HepG2 (cell line): ENCODE results near the gene ARF5. TPM values are rescaled to one million over a fixed set of nuclear protein-coding genes. Genes with fewer than 3 reads are reported as not detected.
"Not testable (repeated sequence)": the region's sequence is repeated elsewhere in the genome, so short reads cannot be mapped to it uniquely, and the experiment has no call there.

ENCODE experiments used
- ATAC-seq: fragments of 200-7000 bp; cut with Tn5 transposase; 3 replicates; pipeline ENCODE4 v1.9.1; 2020; ENCODE audit warnings: mild to moderate bottlenecking, moderate library complexity
- BruUV-seq: library from RNA; stranded (reverse); fragments of 400-500 nt; replicated peaks from 2 replicates; lab custom pipeline; 2021; lab: Mats Ljungman, UMichigan
- CTCF ChIA-PET: fragments of 300-600 bp; formaldehyde crosslinking; extraction: SDS; loops from one replicate; lab custom pipeline; 2021; ENCODE audit warnings: low total read pairs, inconsistent platforms, low intra/inter-chr PET ratio; lab: Yijun Ruan, JAX
- POLR2A ChIA-PET: fragments of 350-600 bp; sonication (Branson Sonifier 250); formaldehyde crosslinking; loops from one replicate; lab custom pipeline; 2020; ENCODE audit warnings: antibody characterized with exemption, inconsistent platforms; lab: Yijun Ruan, JAX
- DNase-seq: peaks from one replicate; pipeline ENCODE4 v3.0.0-alpha.2; 2015; ENCODE audit warnings: low spot score
- FAIRE-seq: peaks from 3 replicates; lab custom pipeline; 2011; peaks lifted over from hg19 to GRCh38; lab: Jason Lieb, UNC
- H2AFZ ChIP-seq: one replicate; pipeline ENCODE4 v1.6.1; 2011; ENCODE audit warnings: low read length, inconsistent platforms
- H3K27ac ChIP-seq: fragments of 300-600 bp; 3 replicates; pipeline ENCODE4 v1.8.0; 2011; ENCODE audit warnings: mixed run types, mild to moderate bottlenecking, mixed read lengths, low read length, inconsistent platforms; ENCODE audit not compliant: insufficient read depth; ENCODE audit errors: extremely low read length
- H3K27me3 ChIP-seq, 2 experiments: fragments of 200-600 bp in 1 of 2; 2 replicates in 1 of 2; 3 replicates in 1 of 2; pipeline versions ENCODE4 v1.6.0 to v1.8.0; 2011; ENCODE audit warnings: low read length in 2 of 2, mild to moderate bottlenecking in 2 of 2, moderate library complexity in 2 of 2, inconsistent platforms in 1 of 2; ENCODE audit not compliant: insufficient read depth in 2 of 2, control insufficient read depth in 1 of 2
- H3K36me3 ChIP-seq, 2 experiments: fragments of 200-600 bp in 1 of 2; replicated peaks in 1 of 2; 2 replicates in 1 of 2; 3 replicates in 1 of 2; pipeline versions ENCODE4 v1.5.1 to v1.8.0; 2011; ENCODE audit warnings: low read length in 2 of 2, inconsistent platforms in 1 of 2; ENCODE audit not compliant: insufficient read depth in 2 of 2, control insufficient read depth in 1 of 2
- H3K4me1 ChIP-seq: 2 replicates; pipeline ENCODE4 v1.5.1; 2012; ENCODE audit warnings: low read length, inconsistent platforms; ENCODE audit not compliant: insufficient read depth
- H3K4me2 ChIP-seq: 2 replicates; pipeline ENCODE4 v1.6.0; 2011; ENCODE audit warnings: low read depth, low read length, inconsistent platforms
- H3K4me3 ChIP-seq, 3 experiments: fragments of 200-600 bp in 1 of 3; sonication (generic), shearing (Covaris generic) in 1 of 3; replicated peaks in 1 of 3; 2 replicates each; pipeline ENCODE4 v1.5.1; 2011 to 2016; ENCODE audit warnings: low read length in 3 of 3, inconsistent platforms in 2 of 3, low read depth in 2 of 3, mild to moderate bottlenecking in 2 of 3, control low read depth in 1 of 3, mixed read lengths in 1 of 3; ENCODE audit not compliant: insufficient read depth in 1 of 3
- H3K79me2 ChIP-seq: one replicate; pipeline ENCODE4 v1.6.1; 2011; ENCODE audit warnings: low read length, inconsistent platforms; ENCODE audit not compliant: insufficient read depth
- H3K9ac ChIP-seq: 2 replicates; pipeline ENCODE4 v1.6.0; 2011; ENCODE audit warnings: mild to moderate bottlenecking, low read depth, low read length, inconsistent platforms; ENCODE audit not compliant: insufficient read depth
- H3K9me3 ChIP-seq: 2 replicates; pipeline ENCODE4 v1.5.1; 2012; ENCODE audit warnings: mild to moderate bottlenecking, low read length
- H4K20me1 ChIP-seq: 2 replicates; pipeline ENCODE4 v1.6.0; 2011; ENCODE audit warnings: inconsistent platforms, mild to moderate bottlenecking, low read length, moderate library complexity; ENCODE audit not compliant: insufficient read depth
- KLF13 ChIP-seq: sonication (generic); formaldehyde crosslinking; IDR thresholded peaks from 2 replicates; pipeline ENCODE4 v1.4.0; 2020; ENCODE audit warnings: mild to moderate bottlenecking, missing genetic modification reagents
- NFKBIZ ChIP-seq: IDR thresholded peaks from 2 replicates; pipeline ENCODE4 v1.6.1; 2018; ENCODE audit warnings: missing genetic modification reagents, missing compliant biosample characterization
- NONO ChIP-seq, 2 experiments: fragments of 450-650 bp in 1 of 2; sonication (generic) in 1 of 2; formaldehyde crosslinking in 1 of 2; IDR thresholded peaks in 1 of 2; conservative IDR thresholded peaks in 1 of 2; 2 replicates each; pipeline versions ENCODE4 v1.6.1 to v1.8.0; 2017 to 2022; ENCODE audit warnings: mild to moderate bottlenecking in 1 of 2, missing genetic modification reagents in 1 of 2, moderate library complexity in 1 of 2
- RFX1 ChIP-seq: fragments of 450-650 bp; IDR thresholded peaks from 2 replicates; pipeline ENCODE4 v1.6.1; 2017
- RXRA ChIP-seq: sonication (generic); formaldehyde crosslinking; IDR thresholded peaks from 2 replicates; pipeline ENCODE4 v1.5.1; 2020; ENCODE audit warnings: missing genetic modification reagents
- TAF15 ChIP-seq: fragments of 200-400 bp; formaldehyde crosslinking; IDR thresholded peaks from one replicate; pipeline ENCODE4 v1.6.1; 2018; ENCODE audit warnings: mild to moderate bottlenecking, low read depth, low read length; ENCODE audit not compliant: poor library complexity, severe bottlenecking
- ZBTB33 ChIP-seq: sonication (generic); formaldehyde crosslinking; IDR thresholded peaks from 2 replicates; pipeline ENCODE4 v1.4.0; 2020; ENCODE audit warnings: missing genetic modification reagents
- ZKSCAN1 ChIP-seq: fragments of 150-350 bp; IDR thresholded peaks from 2 replicates; pipeline ENCODE4 v1.6.1; 2014; ENCODE audit warnings: low read length
- ZNF234 ChIP-seq: sonication (generic); formaldehyde crosslinking; conservative IDR thresholded peaks from 2 replicates; pipeline ENCODE4 v1.5.1; 2020; ENCODE audit warnings: mild to moderate bottlenecking, missing genetic modification reagents
- ZNF253 ChIP-seq: sonication (generic); formaldehyde crosslinking; IDR thresholded peaks from 2 replicates; pipeline ENCODE4 v1.8.0; 2022; ENCODE audit warnings: mild to moderate bottlenecking, missing genetic modification reagents, borderline replicate concordance
- ZNF44 ChIP-seq: sonication (generic); formaldehyde crosslinking; IDR thresholded peaks from 2 replicates; pipeline ENCODE4 v1.5.1; 2020; ENCODE audit warnings: mild to moderate bottlenecking, missing genetic modification reagents
- ZNF512B ChIP-seq: sonication (generic); formaldehyde crosslinking; IDR thresholded peaks from 2 replicates; pipeline ENCODE4 v1.5.1; 2020; ENCODE audit warnings: missing genetic modification reagents, mild to moderate bottlenecking, borderline replicate concordance
- ZNF75D ChIP-seq: sonication (generic); formaldehyde crosslinking; IDR thresholded peaks from 2 replicates; pipeline ENCODE4 v1.8.1; 2023; ENCODE audit warnings: missing genetic modification reagents, mild to moderate bottlenecking, borderline replicate concordance
- WGBS: methylation state at CpG from one replicate; pipeline ENCODE4 v1.1.6; 2017; ENCODE audit warnings: low lambda C conversion rate; 5-methylcytosine and 5-hydroxymethylcytosine counted together
- in situ Hi-C: cut with HindIII; loops from 2 replicates; pipeline ENCODE4 v1.10.0; 2017; ENCODE audit warnings: low pct_unique_long_range_greater_than_20kb; ENCODE audit not compliant: extremely low pct_ligation_motif_present
- intact Hi-C: fragments of 100-400 bp; cut with micrococcal nuclease; formaldehyde crosslinking; loops from one replicate; pipeline ENCODE4 v1.10.0; 2022; ENCODE audit not compliant: unreplicated experiment
- polyA plus RNA-seq, 8 experiments: library from polyadenylated mRNA; depleted of rRNA in 3 of 8; stranded (reverse) in 7 of 8; unstranded in 1 of 8; fragments of >200 nt; fragmentation: Illumina TruSeq in 4 of 8; extraction: Trizol in 4 of 8; gene quantifications; 2 replicates each; pipeline versions ENCODE4 v1.2.1 to v1.2.3, GENCODE V29; 2011 to 2016; ENCODE audit warnings: low read depth in 4 of 8, missing spikeins in 1 of 8, mixed read lengths in 1 of 8; ENCODE audit not compliant: insufficient read depth in 1 of 8
- total RNA-seq, 5 experiments: library from RNA; depleted of rRNA; stranded (reverse); fragments of >200 nt; fragmentation: Illumina TruSeq; extraction: Trizol; gene quantifications; 2 replicates each; pipeline ENCODE4 v1.2.3, GENCODE V29; 2016; ENCODE audit warnings: low read depth in 1 of 5
- TF ChIP-seq, protein P1 (sequence below): IDR thresholded peaks from 2 replicates; pipeline ENCODE4 v1.6.1; 2018; ENCODE audit warnings: missing genetic modification reagents, mild to moderate bottlenecking, missing compliant biosample characterization

The ARF5 gene
- total and polyA plus RNA-seq, 2 of the 13 experiments (the other 11 are each of a cell fraction or from before 2014, with no cell fraction given), result 109 to 135 TPM

DNA sequence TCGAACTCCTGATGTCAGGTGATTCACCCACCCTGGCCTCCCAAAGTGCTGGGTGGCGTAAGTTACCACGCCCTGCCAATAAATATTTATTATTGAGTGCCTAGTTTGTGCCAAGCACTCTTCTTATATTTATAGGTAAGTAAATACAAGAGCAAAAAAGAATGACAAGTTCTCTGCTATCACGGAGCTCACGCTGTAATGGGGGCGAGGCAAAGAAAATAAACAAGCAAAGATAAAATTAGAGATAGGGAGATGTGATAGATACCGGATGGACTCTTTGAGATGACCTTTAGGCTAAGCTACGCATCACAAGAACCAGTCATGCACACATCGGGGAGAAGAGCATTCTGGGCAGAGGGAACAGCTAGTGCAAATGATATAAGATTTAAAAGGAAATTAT is 49.1 kb upstream of the ARF5 start:
- FAIRE-seq, result no peak
- TF ChIP-seq ZNF44 (CRISPR knock-in tag) (no peak), TAF15 (no peak), ZNF512B (no peak), ZKSCAN1 (no peak), RXRA (CRISPR knock-in tag) (no peak), ZNF75D (CRISPR knock-in tag) (no peak), NFKBIZ (CRISPR knock-in tag) (no peak), ZBTB33 (CRISPR knock-in tag) (no peak), RFX1 (no peak), NONO (IDR thresholded peaks at IDR 0.05) (no peak), NONO (CRISPR knock-in tag; conservative IDR thresholded peaks at IDR 0.05) (no peak), KLF13 (CRISPR knock-in tag) (no peak), ZNF234 (CRISPR knock-in tag) (no peak), ZNF253 (no peak)
- TF ChIP-seq, protein P1, sequence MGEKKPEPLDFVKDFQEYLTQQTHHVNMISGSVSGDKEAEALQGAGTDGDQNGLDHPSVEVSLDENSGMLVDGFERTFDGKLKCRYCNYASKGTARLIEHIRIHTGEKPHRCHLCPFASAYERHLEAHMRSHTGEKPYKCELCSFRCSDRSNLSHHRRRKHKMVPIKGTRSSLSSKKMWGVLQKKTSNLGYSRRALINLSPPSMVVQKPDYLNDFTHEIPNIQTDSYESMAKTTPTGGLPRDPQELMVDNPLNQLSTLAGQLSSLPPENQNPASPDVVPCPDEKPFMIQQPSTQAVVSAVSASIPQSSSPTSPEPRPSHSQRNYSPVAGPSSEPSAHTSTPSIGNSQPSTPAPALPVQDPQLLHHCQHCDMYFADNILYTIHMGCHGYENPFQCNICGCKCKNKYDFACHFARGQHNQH (CRISPR knock-in tag), result no peak

GRCh38 chr7:127540461-127540860 is 47.8 kb upstream of the ARF5 start:
- DNase-seq, H3K9me3 ChIP-seq, H3K4me1 ChIP-seq, H3K4me2 ChIP-seq, H3K9ac ChIP-seq, H3K27ac ChIP-seq, ATAC-seq, H2AFZ ChIP-seq, H4K20me1 ChIP-seq, POLR2A ChIA-PET, intact Hi-C loops, H3K4me3 ChIP-seq, FAIRE-seq, CTCF ChIA-PET, H3K36me3 ChIP-seq, H3K79me2 ChIP-seq, BruUV-seq, in situ Hi-C loops: not testable (repeated sequence)
- 61% methylated on average over 10 of the region's 10 CpGs for WGBS
- peaks cover 0 to 11% of the 10 kb centered on the region in 2 experiments; a peak in 1 of 5 replicates for H3K27me3 ChIP-seq

More for the DNA sequence above, 49.1 kb upstream of the ARF5 start:
- Histone ChIP-seq H4K20me1 (no peaks in the 10 kb centered on the region), H3K79me2 (no peaks in the 10 kb centered on the region), H3K9me3 (no peaks in the 10 kb centered on the region), H3K4me1 (no peaks in the 10 kb centered on the region), H3K27ac (no peak overlapping the region), H3K4me3 (no peak overlapping the region), H3K9ac (no peak overlapping the region), H2AFZ (no peak overlapping the region), H3K36me3 (no peaks in the 10 kb centered on the region), H3K4me2 (no peak overlapping the region), H3K27me3 (peaks cover 0 to 11% of the 10 kb centered on the region in 2 experiments; a peak in 1 of 5 replicates)
- no TSS peak for BruUV-seq
- ChIA-PET POLR2A (no interaction called here), CTCF (no interaction called here)
- WGBS, result 31% methylated on average over 9 of the region's 9 CpGs
- no peak for DNase-seq
- intact Hi-C loops, result no loop called here
- ATAC-seq, result no peak
- in situ Hi-C loops, result no loop called here
